H1 (cell line): ENCODE data around the gene GPR39. TPM values are rescaled to one million over a fixed set of nuclear protein-coding genes. Genes with fewer than 3 reads are reported as not detected.

Experiments used
- CTCF ChIA-PET: fragments of 300-600 bp; sonication (Branson Sonifier 250); formaldehyde crosslinking; loops from one replicate; lab custom pipeline; 2021; ENCODE audit not compliant: partially characterized antibody; lab: Charles Lee
- POLR2A ChIA-PET: fragments of 300-600 bp; sonication (Branson Sonifier 250); formaldehyde crosslinking; loops from one replicate; lab custom pipeline; 2021; ENCODE audit warnings: inconsistent platforms; ENCODE audit not compliant: partially characterized antibody; lab: Charles Lee
- DNase-seq, 2 experiments: peaks; one replicate each; pipeline versions ENCODE4 v3.0.0 to v3.0.0-alpha.2; 2010 to 2022; ENCODE audit warnings: low spot score in 2 of 2, low read depth in 1 of 2, mixed read lengths in 1 of 2
- FAIRE-seq: peaks from 2 replicates; lab custom pipeline; 2011; peaks lifted over from hg19 to GRCh38; lab: Jason Lieb, UNC
- H2AFZ ChIP-seq: 2 replicates; pipeline ENCODE4 v1.8.1; 2012; ENCODE audit warnings: low read length, inconsistent platforms
- H2AK5ac ChIP-seq: 2 replicates; pipeline ENCODE4 v1.6.1; 2013; ENCODE audit warnings: low read depth, low read length
- H2BK120ac ChIP-seq: replicated peaks from 2 replicates; pipeline ENCODE3; 2013; ENCODE audit warnings: low read depth, low read length, inconsistent platforms
- H2BK12ac ChIP-seq: 2 replicates; pipeline ENCODE4 v1.6.1; 2013; ENCODE audit warnings: low read depth, low read length
- H2BK15ac ChIP-seq: 2 replicates; pipeline ENCODE4 v1.6.1; 2013; ENCODE audit warnings: low read length
- H2BK20ac ChIP-seq: 2 replicates; pipeline ENCODE4 v1.6.1; 2013; ENCODE audit warnings: low read length
- H2BK5ac ChIP-seq: 2 replicates; pipeline ENCODE4 v1.6.1; 2013; ENCODE audit warnings: low read depth, low read length
- H3K14ac ChIP-seq: 2 replicates; pipeline ENCODE4 v1.6.1; 2013; ENCODE audit warnings: inconsistent platforms; ENCODE audit not compliant: insufficient read length
- H3K18ac ChIP-seq: 2 replicates; pipeline ENCODE4 v1.6.1; 2013; ENCODE audit warnings: low read length; ENCODE audit errors: extremely low read depth
- H3K23ac ChIP-seq: 2 replicates; pipeline ENCODE4 v1.6.1; 2013; ENCODE audit warnings: inconsistent platforms; ENCODE audit not compliant: insufficient read length
- H3K23me2 ChIP-seq: 2 replicates; pipeline ENCODE4 v1.6.1; 2013; ENCODE audit warnings: low read depth, low read length
- H3K27ac ChIP-seq: 2 replicates; pipeline ENCODE4 v1.6.1; 2011; ENCODE audit warnings: low read depth, low read length, inconsistent platforms
- H3K27me3 ChIP-seq, 4 experiments: replicated peaks in 1 of 4; 1 replicate in 1 of 4; 2 replicates in 3 of 4; pipeline versions ENCODE4 v1.6.1 to v1.8.1; 2011 to 2013; ENCODE audit warnings: low read length in 3 of 4, mild to moderate bottlenecking in 3 of 4, inconsistent platforms in 2 of 4, mixed read lengths in 2 of 4, moderate library complexity in 1 of 4; ENCODE audit not compliant: control insufficient read depth in 3 of 4, insufficient read depth in 3 of 4; ENCODE audit errors: extremely low read depth in 1 of 4
- H3K36me3 ChIP-seq, 4 experiments: 2 replicates each; pipeline versions ENCODE4 v1.6.1 to v1.8.1; 2011 to 2013; ENCODE audit warnings: mild to moderate bottlenecking in 4 of 4, low read length in 3 of 4, moderate library complexity in 2 of 4, control low read depth in 1 of 4, inconsistent platforms in 1 of 4; ENCODE audit not compliant: insufficient read depth in 4 of 4, control insufficient read depth in 2 of 4
- H3K4ac ChIP-seq: replicated peaks from 2 replicates; pipeline ENCODE3; 2013; ENCODE audit warnings: low read length, low read depth, mixed read lengths, inconsistent platforms; ENCODE audit not compliant: insufficient read length
- H3K4me1 ChIP-seq, 4 experiments: replicated peaks in 1 of 4; 1 replicate in 1 of 4; 2 replicates in 3 of 4; pipeline versions ENCODE4 v1.6.1 to v1.8.1; 2011 to 2013; ENCODE audit warnings: low read length in 3 of 4, inconsistent platforms in 2 of 4, mixed read lengths in 1 of 4; ENCODE audit not compliant: insufficient read depth in 4 of 4, control insufficient read depth in 3 of 4
- H3K4me2 ChIP-seq, 2 experiments: 2 replicates each; pipeline versions ENCODE4 v1.6.1 to v1.8.1; 2011 to 2013; ENCODE audit warnings: low read depth in 2 of 2, low read length in 2 of 2, control low read depth in 1 of 2, inconsistent platforms in 1 of 2, mild to moderate bottlenecking in 1 of 2; ENCODE audit not compliant: insufficient read depth in 1 of 2
- H3K4me3 ChIP-seq, 4 experiments: fragments of 200-600, 300-600 bp in 1 of 4; sonication (generic), shearing (Covaris generic), sonication (Bioruptor Twin) in 1 of 4; 2 replicates each; pipeline versions ENCODE4 v1.5.1 to v1.8.1; 2011 to 2016; ENCODE audit warnings: low read length in 4 of 4, low read depth in 3 of 4, control low read depth in 2 of 4, inconsistent platforms in 2 of 4, mild to moderate bottlenecking in 2 of 4, mixed read lengths in 1 of 4, moderate library complexity in 1 of 4; ENCODE audit not compliant: insufficient read depth in 2 of 4; ENCODE audit errors: extremely low read depth in 1 of 4
- H3K56ac ChIP-seq: replicated peaks from 2 replicates; pipeline ENCODE3; 2013; ENCODE audit warnings: low read depth, mild to moderate bottlenecking, mixed read lengths, low read length, inconsistent platforms; ENCODE audit not compliant: insufficient read length
- H3K79me1 ChIP-seq: 2 replicates; pipeline ENCODE4 v1.6.1; 2013; ENCODE audit warnings: low read depth, low read length, control low read depth
- H3K79me2 ChIP-seq, 2 experiments: 2 replicates each; pipeline versions ENCODE4 v1.6.1 to v1.8.1; 2012 to 2013; ENCODE audit warnings: low read length in 2 of 2, mild to moderate bottlenecking in 2 of 2, inconsistent platforms in 1 of 2; ENCODE audit not compliant: insufficient read depth in 2 of 2, control insufficient read depth in 1 of 2
- H3K9ac ChIP-seq, 4 experiments: replicated peaks in 1 of 4; 1 replicate in 1 of 4; 2 replicates in 3 of 4; pipeline versions ENCODE4 v1.6.1 to v1.8.1; 2011 to 2013; ENCODE audit warnings: low read depth in 3 of 4, low read length in 3 of 4, control low read depth in 2 of 4, mild to moderate bottlenecking in 2 of 4, moderate library complexity in 2 of 4, inconsistent platforms in 1 of 4; ENCODE audit errors: extremely low read depth in 1 of 4
- H3K9me3 ChIP-seq, 2 experiments: 2 replicates each; pipeline versions ENCODE4 v1.6.1 to v1.8.1; 2012 to 2013; ENCODE audit warnings: mild to moderate bottlenecking in 2 of 2, moderate library complexity in 2 of 2, control low read depth in 1 of 2, inconsistent platforms in 1 of 2, low read depth in 1 of 2, low read length in 1 of 2, mixed read lengths in 1 of 2; ENCODE audit not compliant: insufficient read depth in 2 of 2
- H4K20me1 ChIP-seq, 2 experiments: replicated peaks in 1 of 2; 2 replicates each; pipeline versions ENCODE3 to v1.8.1; 2011 to 2013; ENCODE audit warnings: inconsistent platforms in 2 of 2, low read length in 2 of 2, mild to moderate bottlenecking in 1 of 2; ENCODE audit not compliant: insufficient read depth in 2 of 2, control insufficient read depth in 1 of 2
- H4K5ac ChIP-seq: 2 replicates; pipeline ENCODE4 v1.6.1; 2013; ENCODE audit warnings: low read length, low read depth, mixed read lengths, inconsistent platforms; ENCODE audit not compliant: insufficient read length
- H4K8ac ChIP-seq: 2 replicates; pipeline ENCODE4 v1.8.0; 2013; ENCODE audit warnings: mild to moderate bottlenecking, moderate library complexity, low read length, inconsistent platforms; ENCODE audit not compliant: insufficient read depth; ENCODE audit errors: extremely low read depth
- H4K91ac ChIP-seq: replicated peaks from 2 replicates; pipeline ENCODE3; 2013; ENCODE audit warnings: low read length, mixed read lengths, inconsistent platforms; ENCODE audit not compliant: insufficient read length
- ASH2L ChIP-seq: fragments of 200-600, 300-600 bp; sonication (generic); IDR thresholded peaks from one replicate; pipeline ENCODE4 v1.7.1; 2017; ENCODE audit warnings: low read length
- RAD21 ChIP-seq, 2 experiments: IDR thresholded peaks in 1 of 2; conservative IDR thresholded peaks in 1 of 2; 2 replicates each; pipeline ENCODE4 v1.6.1; 2011; ENCODE audit warnings: low read depth in 2 of 2, low read length in 2 of 2, improper control_type of control experiment in 1 of 2, inconsistent platforms in 1 of 2, mild to moderate bottlenecking in 1 of 2, moderate library complexity in 1 of 2
- SUZ12 ChIP-seq: fragments of 200-600 bp; sonication (generic); IDR thresholded peaks from 2 replicates; pipeline ENCODE4 v1.6.1; 2012; ENCODE audit warnings: mild to moderate bottlenecking, inconsistent platforms, low read length, moderate library complexity, mixed read lengths
- TEAD4 ChIP-seq: IDR thresholded peaks from 2 replicates; pipeline ENCODE4 v1.6.1; 2012; ENCODE audit warnings: low read depth, low read length, inconsistent platforms, mixed read lengths
- WGBS, 2 experiments: shearing (Covaris generic) in 1 of 2; methylation state at CpG; one replicate each; pipeline versions ENCODE4 v1.1.6 to v1.1.7; 2013 to 2015; ENCODE audit warnings: low lambda C conversion rate in 2 of 2, mixed read lengths in 2 of 2, inconsistent platforms in 1 of 2, low coverage in 1 of 2, missing lambda C conversion rate in 1 of 2; ENCODE audit not compliant: insufficient replicate concordance in 2 of 2, insufficient coverage in 1 of 2, insufficient read length in 1 of 2; ENCODE audit errors: extremely low coverage in 1 of 2, missing lambda C conversion rate in 1 of 2; 5-methylcytosine and 5-hydroxymethylcytosine counted together
- polyA plus RNA-seq, 7 experiments: library from polyadenylated mRNA; depleted of rRNA in 3 of 7; stranded (reverse) in 5 of 7; unstranded in 2 of 7; fragments of >200 nt in 5 of 7; fragments of 200-250 nt in 2 of 7; gene quantifications; 1 replicate in 5 of 7; 2 replicates in 1 of 7; 4 replicates in 1 of 7; pipeline versions ENCODE4 v1.2.1 to v1.2.3, GENCODE V29; 2011 to 2013; ENCODE audit warnings: missing spikeins in 2 of 7, mixed read lengths in 2 of 7
- total RNA-seq: library from RNA; stranded (reverse); fragmentation: NEBNext Ultra II Directional; extraction: Animal tissue kit (Norgen Biotek cat#: 25700); gene quantifications from 2 replicates; pipeline ENCODE4 v1.2.1, GENCODE V29; 2021
- TF ChIP-seq, protein P1 (sequence below), 3 experiments: IDR thresholded peaks; 1 replicate in 2 of 3; 2 replicates in 1 of 3; pipeline versions ENCODE4 v1.5.1 to v1.6.1; 2011; ENCODE audit warnings: low read length in 3 of 3, mild to moderate bottlenecking in 3 of 3, inconsistent platforms in 2 of 3, low read depth in 1 of 3, moderate library complexity in 1 of 3; ENCODE audit not compliant: insufficient read depth in 1 of 3; ENCODE audit errors: control extremely low read depth in 1 of 3
- TF ChIP-seq, protein P2 (sequence below): IDR thresholded peaks from 2 replicates; pipeline ENCODE4 v1.6.1; 2012; ENCODE audit warnings: inconsistent platforms
- TF ChIP-seq, protein P3 (sequence below): IDR thresholded peaks from 2 replicates; pipeline ENCODE4 v1.6.1; 2012; ENCODE audit warnings: inconsistent platforms

Gene GPR39
- total and polyA plus RNA-seq, 2 of the 8 experiments (the other 6 are each of a cell fraction or from before 2014, with no cell fraction given): 0.63 to 2.7 TPM

DNA sequence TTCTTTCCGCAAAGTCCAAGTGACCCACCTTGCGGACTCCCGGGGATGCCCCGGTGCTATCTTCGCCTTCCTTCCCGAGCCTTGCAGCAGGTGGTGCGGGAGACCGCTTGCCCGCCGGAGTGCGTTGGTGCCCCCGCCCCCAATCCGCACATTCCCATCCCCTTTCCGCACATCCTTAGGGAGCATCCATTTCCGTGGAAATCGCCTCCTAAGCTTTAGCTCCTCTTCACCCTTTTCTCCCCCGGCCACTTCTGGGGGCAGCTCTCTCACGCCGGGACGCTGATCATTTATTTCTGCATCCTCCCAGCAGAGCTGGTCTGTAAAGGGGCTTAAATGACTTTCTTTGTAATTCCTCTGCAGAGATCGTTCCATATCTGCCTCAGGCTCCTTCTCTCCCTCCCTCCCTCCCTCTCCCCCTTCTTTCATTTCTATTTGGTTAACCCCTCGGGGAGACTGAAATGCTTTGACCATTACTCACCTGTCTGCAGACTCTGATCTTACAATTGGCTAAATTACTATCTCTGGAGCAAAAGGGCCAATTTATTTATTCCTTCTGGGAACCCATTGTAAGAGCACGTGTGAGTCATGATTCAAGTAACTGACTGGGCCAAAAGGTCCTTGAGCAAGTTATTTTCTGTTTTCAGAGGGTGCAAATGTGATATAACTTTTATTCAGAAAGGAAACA lies 254.7 kb downstream of the GPR39 start:
- Histone ChIP-seq H3K23me2 (peaks cover 24% of the 10 kb centered on the region), H2BK5ac (no peak overlapping the region), H4K20me1 (peaks cover 0 to 4% of the 10 kb centered on the region in 2 experiments), H3K18ac (peak overlapping the region; percentile 17; the same call in 1 of the 2 replicates), H2AK5ac (no peak overlapping the region), H3K23ac (no peak overlapping the region), H3K27me3 (peaks cover 14 to 51% (median 45%) of the 10 kb centered on the region in 4 experiments), H3K79me2 (no peaks in the 10 kb centered on the region), H2BK12ac (0 out of 2 replicates have a peak overlapping the region, but pooled peaks have one; percentile 53), H2BK15ac (no peak overlapping the region), H3K4ac (no peak overlapping the region), H2BK120ac (no peak overlapping the region), H3K79me1 (no peaks in the 10 kb centered on the region), H3K56ac (no peak overlapping the region), H4K91ac (no peak overlapping the region), H3K9ac (no peak overlapping the region), H3K9me3 (no peaks in the 10 kb centered on the region), H2AFZ (0 out of 2 replicates have a peak overlapping the region, but pooled peaks have one; percentile 0), H3K4me1 (peaks cover 0 to 10% (median 3%) of the 10 kb centered on the region in 4 experiments; a peak in 5 of 7 replicates), H3K36me3 (no peaks in the 10 kb centered on the region), H2BK20ac (no peak overlapping the region), H3K4me3 (peak overlapping the region; percentile 44 to 71 (median 68)), H3K27ac (no peak overlapping the region), H4K8ac (peak overlapping the region; percentile 28), H3K14ac (no peak overlapping the region), H4K5ac (no peak overlapping the region), H3K4me2 (peak overlapping the region; percentile 96 to 98)
- ChIA-PET POLR2A (no interaction called here), CTCF (interaction anchor here (1.5 to 2.4 kb wide), 2 partner anchors 124 to 403 kb away, joined by 3 to 7 read pairs; no protein-coding TSS in a partner anchor)
- WGBS, 2 experiments: 4% methylated on average over 17 of the region's 23 CpGs; no CpG with 5 or more reads in 1 of the 2 experiments
- DNase-seq (no peak), FAIRE-seq (no peak)
- TF ChIP-seq, protein P1, sequence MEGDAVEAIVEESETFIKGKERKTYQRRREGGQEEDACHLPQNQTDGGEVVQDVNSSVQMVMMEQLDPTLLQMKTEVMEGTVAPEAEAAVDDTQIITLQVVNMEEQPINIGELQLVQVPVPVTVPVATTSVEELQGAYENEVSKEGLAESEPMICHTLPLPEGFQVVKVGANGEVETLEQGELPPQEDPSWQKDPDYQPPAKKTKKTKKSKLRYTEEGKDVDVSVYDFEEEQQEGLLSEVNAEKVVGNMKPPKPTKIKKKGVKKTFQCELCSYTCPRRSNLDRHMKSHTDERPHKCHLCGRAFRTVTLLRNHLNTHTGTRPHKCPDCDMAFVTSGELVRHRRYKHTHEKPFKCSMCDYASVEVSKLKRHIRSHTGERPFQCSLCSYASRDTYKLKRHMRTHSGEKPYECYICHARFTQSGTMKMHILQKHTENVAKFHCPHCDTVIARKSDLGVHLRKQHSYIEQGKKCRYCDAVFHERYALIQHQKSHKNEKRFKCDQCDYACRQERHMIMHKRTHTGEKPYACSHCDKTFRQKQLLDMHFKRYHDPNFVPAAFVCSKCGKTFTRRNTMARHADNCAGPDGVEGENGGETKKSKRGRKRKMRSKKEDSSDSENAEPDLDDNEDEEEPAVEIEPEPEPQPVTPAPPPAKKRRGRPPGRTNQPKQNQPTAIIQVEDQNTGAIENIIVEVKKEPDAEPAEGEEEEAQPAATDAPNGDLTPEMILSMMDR (IDR thresholded peaks at IDR 0.05; ENCODE audit: control extremely low read depth in 1 of 3, insufficient read depth in 1 of 3, low read depth in 1 of 3, low read length in 3 of 3): peak in 1 of 3 experiments; percentile 2; a peak in 1 of 4 replicates
- TF ChIP-seq, protein P2, sequence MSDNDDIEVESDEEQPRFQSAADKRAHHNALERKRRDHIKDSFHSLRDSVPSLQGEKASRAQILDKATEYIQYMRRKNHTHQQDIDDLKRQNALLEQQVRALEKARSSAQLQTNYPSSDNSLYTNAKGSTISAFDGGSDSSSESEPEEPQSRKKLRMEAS: no peak; the same call in 1 of the 2 replicates
- TF ChIP-seq SUZ12: 0 out of 2 replicates have a peak, but pooled peaks have one; percentile 21
- peak; percentile 60 for TF ChIP-seq ASH2L
- TF ChIP-seq, protein P3, sequence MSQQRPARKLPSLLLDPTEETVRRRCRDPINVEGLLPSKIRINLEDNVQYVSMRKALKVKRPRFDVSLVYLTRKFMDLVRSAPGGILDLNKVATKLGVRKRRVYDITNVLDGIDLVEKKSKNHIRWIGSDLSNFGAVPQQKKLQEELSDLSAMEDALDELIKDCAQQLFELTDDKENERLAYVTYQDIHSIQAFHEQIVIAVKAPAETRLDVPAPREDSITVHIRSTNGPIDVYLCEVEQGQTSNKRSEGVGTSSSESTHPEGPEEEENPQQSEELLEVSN: peak; percentile 68
- 0 out of 2 replicates have a peak, but pooled peaks have one; percentile 9 for TF ChIP-seq TEAD4
- peak; percentile 23 to 26; a peak in 2 of 4 replicates for TF ChIP-seq RAD21 (IDR thresholded peaks at IDR 0.05 in 1 of 2, conservative IDR thresholded peaks at IDR 0.05 in 1 of 2; ENCODE audit: low read depth in 2 of 2, low read length in 2 of 2)
